CD4-positive, alpha-beta T cell (primary cell): ENCODE data around the gene TRIM69. TPM values are rescaled to one million over a fixed set of nuclear protein-coding genes. Genes with fewer than 3 reads are reported as not detected.

ENCODE experiments used
- ATAC-seq: fragments of 200-7000 bp; cut with Tn5 transposase; one replicate; pipeline ENCODE4 v1.10.0; 2022; ENCODE audit warnings: mild to moderate bottlenecking; ENCODE audit not compliant: poor library complexity
- CTCF ChIA-PET: fragments of 350-600 bp; sonication (Branson Sonifier 250); formaldehyde crosslinking; loops from one replicate; lab custom pipeline; 2021; ENCODE audit warnings: antibody characterized with exemption, inconsistent platforms; lab: Charles Lee
- POLR2A ChIA-PET: fragments of 350-600 bp; sonication (Branson Sonifier 250); formaldehyde crosslinking; loops from one replicate; lab custom pipeline; 2021; ENCODE audit warnings: antibody characterized with exemption, inconsistent platforms; lab: Charles Lee
- DNase-seq, 14 experiments: peaks; one replicate each; pipeline ENCODE4 v3.0.0-alpha.2; 2013 to 2020; ENCODE audit warnings: mixed read lengths in 2 of 14
- H3K27ac ChIP-seq, 2 donors: one replicate each; pipeline versions ENCODE4 v1.5.1 to v1.7.0; 2013; ENCODE audit warnings: low read length in 2 of 2, low read depth in 1 of 2, mild to moderate bottlenecking in 1 of 2
- H3K27me3 ChIP-seq, 2 experiments: 1 replicate in 1 of 2; 2 replicates in 1 of 2; pipeline versions ENCODE4 v1.6.1 to v1.7.0; 2013; ENCODE audit warnings: low read length in 2 of 2, control low read depth in 1 of 2, mild to moderate bottlenecking in 1 of 2, moderate library complexity in 1 of 2; ENCODE audit not compliant: insufficient read depth in 2 of 2, control insufficient read depth in 1 of 2
- H3K36me3 ChIP-seq: one replicate; pipeline ENCODE4 v1.6.1; 2013; ENCODE audit warnings: low read length, control low read depth; ENCODE audit not compliant: insufficient read depth
- H3K4me1 ChIP-seq: one replicate; pipeline ENCODE4 v1.6.1; 2013; ENCODE audit warnings: low read length, control low read depth; ENCODE audit not compliant: insufficient read depth
- H3K4me3 ChIP-seq: one replicate; pipeline ENCODE4 v1.5.1; 2013; ENCODE audit warnings: mild to moderate bottlenecking, low read length, moderate library complexity
- H3K9me3 ChIP-seq, 2 experiments: 1 replicate in 1 of 2; 2 replicates in 1 of 2; pipeline versions ENCODE4 v1.6.1 to v1.7.0; 2013; ENCODE audit warnings: low read length in 2 of 2, mild to moderate bottlenecking in 2 of 2, control low read depth in 1 of 2, moderate library complexity in 1 of 2; ENCODE audit not compliant: control insufficient read depth in 1 of 2, insufficient read depth in 1 of 2
- H3K27ac Mint-ChIP-seq: one replicate; pipeline ENCODE4 v1.8.0; 2020; ENCODE audit warnings: mixed read lengths
- H3K27me3 Mint-ChIP-seq: one replicate; pipeline ENCODE4 v1.8.0; 2021; ENCODE audit warnings: mixed read lengths
- H3K36me3 Mint-ChIP-seq: one replicate; pipeline ENCODE4 v1.8.0; 2021; ENCODE audit warnings: low read depth, mixed read lengths
- H3K4me1 Mint-ChIP-seq: one replicate; pipeline ENCODE4 v1.8.0; 2021; ENCODE audit warnings: low read depth, mixed read lengths
- H3K4me3 Mint-ChIP-seq: one replicate; pipeline ENCODE4 v1.8.0; 2020; ENCODE audit warnings: mild to moderate bottlenecking, mixed read lengths
- H3K9me3 Mint-ChIP-seq: one replicate; pipeline ENCODE4 v1.8.0; 2020; ENCODE audit warnings: mixed read lengths
- CTCF ChIP-seq: fragments of 200-600 bp; IDR thresholded peaks from one replicate; pipeline ENCODE4 v1.8.0; 2022; ENCODE audit warnings: antibody characterized with exemption, mild to moderate bottlenecking
- intact Hi-C, 2 experiments: fragments of 100-400 bp; cut with DNase I in 1 of 2; cut with micrococcal nuclease in 1 of 2; formaldehyde crosslinking; loops; one replicate each; pipeline versions ENCODE4 v1.15.1 to v1.9.0; 2023 to 2025; cut with DNase I, micrococcal nuclease
- total RNA-seq, 174 experiments: library from RNA in 2 of 174; stranded (reverse) in 2 of 174; gene quantifications; one replicate each; pipeline ENCODE4 v1.2.3 and lab custom pipeline; 2021 to 2026

TRIM69 gene
- total RNA-seq, 2 experiments from 2014 or later, result 6.2 to 9.8 TPM

- ChIA-PET POLR2A (interaction anchor here (1.0 to 38.3 kb wide), 5 partner anchors 6 to 52 kb away, joined by 3 to 4232 read pairs (median 2107); partner anchors contain the start of genes B2M, PATL2, SPG11 and TRIM69), CTCF (interaction anchor here (1.2 to 2.5 kb wide), 5 partner anchors 10 to 136 kb away, joined by 3 to 26 read pairs (median 9); partner anchors contain the start of genes B2M, PATL2, SPG11 and TRIM69)
- Histone ChIP-seq H3K4me3 (no peak overlapping the region), H3K27ac (peak overlapping the region; percentile 72 to 74), H3K4me1 (peaks cover 88% of the 10 kb centered on the region), H3K27me3 (no peaks in the 10 kb centered on the region), H3K9me3 (no peaks in the 10 kb centered on the region), H3K36me3 (peaks cover 45% of the 10 kb centered on the region)
- no peaks in the 10 kb centered on the region for H3K9me3 Mint-ChIP-seq
- peaks cover 88% of the 10 kb centered on the region for H3K4me1 Mint-ChIP-seq
- H3K4me3 Mint-ChIP-seq, result peak overlapping the region; percentile 81
- ATAC-seq (no peak), DNase-seq (peak in 3 of 14 experiments; percentile 41 to 56 (median 52))
- TF ChIP-seq CTCF, result no peak
- H3K36me3 Mint-ChIP-seq, result peaks cover 56% of the 10 kb centered on the region
- intact Hi-C loops, result no loop called here
- no peaks in the 10 kb centered on the region for H3K27me3 Mint-ChIP-seq
- H3K27ac Mint-ChIP-seq, result peak overlapping the region; percentile 100
Measured at GRCh38 chr15:44720460-44721176, 15.7 kb upstream of the TRIM69 start.

GRCh38 chr15:44722011-44722410 lies 14.3 kb upstream of the TRIM69 start:
- Histone ChIP-seq H3K4me1 (peaks cover 88% of the 10 kb centered on the region), H3K27ac (peak overlapping the region in 1 of 2 donors; percentile 16), H3K36me3 (peaks cover 31% of the 10 kb centered on the region), H3K4me3 (no peak overlapping the region), H3K9me3 (no peaks in the 10 kb centered on the region), H3K27me3 (no peaks in the 10 kb centered on the region)
- ATAC-seq, result no peak
- CTCF ChIA-PET, result interaction anchor here (0.5 to 2.3 kb wide), 6 partner anchors 9 to 277 kb away, joined by 4 to 11 read pairs (median 9); partner anchors contain the start of genes B2M, PATL2, SPG11 and TRIM69
- Mint-ChIP-seq H3K4me1 (peaks cover 88% of the 10 kb centered on the region), H3K36me3 (peaks cover 42% of the 10 kb centered on the region), H3K27me3 (no peaks in the 10 kb centered on the region), H3K9me3 (no peaks in the 10 kb centered on the region), H3K4me3 (peak overlapping the region; percentile 47), H3K27ac (peak overlapping the region; percentile 100)
- intact Hi-C loops, result no loop called here
- POLR2A ChIA-PET, result interaction anchor here (0.5 to 38.3 kb wide), 5 partner anchors 7 to 166 kb away, joined by 3 to 4232 read pairs (median 2107); partner anchors contain the start of genes B2M, PATL2, SPG11 and TRIM69
- no peak for DNase-seq
- no peak for TF ChIP-seq CTCF

- no peak for ATAC-seq
- H3K4me3 ChIP-seq, result peak overlapping the region; percentile 54
Measured at GRCh38 chr15:44726136-44726535, 10.2 kb upstream of the TRIM69 start.

More at GRCh38 chr15:44726136-44726535, 10.2 kb upstream of the TRIM69 start:
- Mint-ChIP-seq H3K27ac (peak overlapping the region; percentile 99), H3K27me3 (no peaks in the 10 kb centered on the region), H3K4me1 (peaks cover 86% of the 10 kb centered on the region), H3K9me3 (no peaks in the 10 kb centered on the region), H3K4me3 (peak overlapping the region; percentile 96), H3K36me3 (peaks cover 15% of the 10 kb centered on the region)
- POLR2A ChIA-PET, result interaction anchor here (0.5 to 38.3 kb wide), 12 partner anchors 11 to 803 kb away, joined by 3 to 4232 read pairs (median 4); partner anchors contain the start of genes B2M, EIF3J, PATL2 and SPG11
- peak in 3 of 14 experiments; percentile 52 to 64 (median 61) for DNase-seq
- TF ChIP-seq CTCF, result no peak
- intact Hi-C loops, result loop anchor here in 1 of 2 experiments (1.0 kb wide), 2 partner anchors 11 to 63 kb away; partner anchors contain the start of gene SPG11
- Histone ChIP-seq H3K27ac (peak overlapping the region; percentile 97 to 98), H3K36me3 (no peaks in the 10 kb centered on the region), H3K27me3 (no peaks in the 10 kb centered on the region), H3K9me3 (no peaks in the 10 kb centered on the region), H3K4me1 (peaks cover 76% of the 10 kb centered on the region)
- CTCF ChIA-PET, result interaction anchor here (0.6 to 5.2 kb wide), 9 partner anchors 11 to 902 kb away, joined by 3 to 58 read pairs (median 3); partner anchors contain the start of genes B2M, MFAP1, PATL2 and SPG11
